HG03196 (cell line): ENCODE data around the gene C17orf107.
"Not testable (repeated sequence)": the region's sequence is repeated elsewhere in the genome, so short reads cannot be mapped to it uniquely, and the experiment has no call there.

ENCODE experiments used
- ATAC-seq: cut with Tn5 transposase; IDR thresholded peaks from one replicate; pipeline ENCODE4 v1.9.1; 2021; ENCODE audit not compliant: unreplicated experiment

The C17orf107 gene

DNA sequence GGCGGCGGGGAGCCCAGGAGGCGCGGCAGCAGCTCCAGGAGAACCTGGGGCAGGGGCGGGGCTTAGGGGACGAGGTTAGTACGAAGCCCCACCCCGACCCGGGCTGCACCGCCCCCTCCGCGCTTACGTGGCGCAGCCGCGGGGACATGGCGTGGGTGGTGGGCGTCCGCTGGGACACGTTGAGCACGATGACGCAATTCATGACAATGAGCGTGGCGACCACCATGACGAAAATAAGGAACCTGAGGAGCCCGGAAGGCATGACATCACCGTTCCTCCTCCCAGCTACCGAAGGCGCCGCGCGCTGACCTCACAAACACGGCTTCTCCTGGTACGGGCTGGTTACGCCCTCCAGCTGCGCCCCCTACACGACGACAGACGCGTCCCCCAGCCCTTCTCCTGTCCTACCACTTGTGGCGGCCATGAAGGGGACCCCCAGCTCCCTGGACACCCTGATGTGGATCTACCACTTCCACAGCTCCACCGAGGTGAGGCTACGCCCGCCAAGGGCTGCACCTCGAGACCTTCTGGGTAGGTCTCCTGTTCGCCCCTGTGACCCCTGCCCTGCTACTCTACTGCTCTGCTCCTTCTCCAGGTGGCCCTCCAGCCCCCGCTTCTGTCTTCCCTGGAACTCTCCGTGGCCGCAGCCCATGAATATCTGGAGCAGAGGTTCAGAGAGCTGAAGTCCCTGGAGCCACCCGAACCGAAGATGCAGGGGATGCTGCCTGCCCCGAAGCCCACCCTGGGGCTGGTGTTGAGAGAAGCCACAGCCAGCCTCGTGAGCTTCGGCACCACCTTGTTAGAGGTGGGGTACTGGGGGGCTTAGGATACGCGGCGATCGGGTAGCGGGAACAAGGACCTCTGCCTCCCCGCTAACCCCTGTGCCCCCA lies at the start of gene C17orf107:
C17orf107 (plus strand) TSS at position 196 of the 890 bp plus-strand sequence; CDS start at position 423, 227 bp downstream.
- no peak for ATAC-seq

DNA sequence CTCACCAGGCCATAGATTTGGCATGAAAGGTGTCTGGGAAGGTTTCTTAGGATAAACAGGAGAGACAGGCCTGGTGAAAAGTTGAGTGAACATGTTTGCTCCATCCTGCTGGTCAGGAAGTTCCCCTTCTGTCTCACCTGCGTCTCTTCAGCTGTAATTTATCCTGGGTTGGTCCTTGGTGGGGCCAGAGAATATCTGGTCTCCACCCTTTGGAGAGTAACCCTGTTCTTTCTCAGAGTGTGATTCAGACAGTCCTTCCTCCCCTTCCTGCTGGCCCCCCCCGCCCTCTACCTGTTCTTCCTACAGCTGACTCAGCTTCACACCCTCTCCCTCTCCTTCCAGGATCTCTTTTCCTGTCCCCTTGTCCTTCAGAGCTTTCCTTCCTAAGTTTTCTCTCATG lies 49.1 kb upstream of the C17orf107 start:
- no peak for ATAC-seq

DNA sequence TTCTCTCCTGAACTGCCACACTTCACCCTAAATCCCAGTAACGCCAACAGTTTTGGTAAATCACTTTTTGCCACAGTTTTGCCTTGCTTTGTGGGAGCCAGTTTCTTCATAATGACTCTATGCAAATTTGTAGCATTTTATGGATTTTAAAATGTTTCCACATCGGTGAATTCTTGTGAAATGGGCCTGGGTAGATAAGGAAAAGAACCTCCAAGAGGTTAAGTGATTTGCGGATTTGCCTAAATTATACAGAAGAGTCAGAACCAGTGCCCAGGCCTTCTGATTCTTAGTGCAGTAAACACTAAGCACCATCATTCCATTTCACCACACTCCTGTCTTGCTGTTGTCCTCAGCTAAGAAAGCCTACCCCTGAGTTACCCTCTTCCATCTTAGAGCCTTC lies 48.3 kb upstream of the C17orf107 start:
- ATAC-seq, result no peak

DNA sequence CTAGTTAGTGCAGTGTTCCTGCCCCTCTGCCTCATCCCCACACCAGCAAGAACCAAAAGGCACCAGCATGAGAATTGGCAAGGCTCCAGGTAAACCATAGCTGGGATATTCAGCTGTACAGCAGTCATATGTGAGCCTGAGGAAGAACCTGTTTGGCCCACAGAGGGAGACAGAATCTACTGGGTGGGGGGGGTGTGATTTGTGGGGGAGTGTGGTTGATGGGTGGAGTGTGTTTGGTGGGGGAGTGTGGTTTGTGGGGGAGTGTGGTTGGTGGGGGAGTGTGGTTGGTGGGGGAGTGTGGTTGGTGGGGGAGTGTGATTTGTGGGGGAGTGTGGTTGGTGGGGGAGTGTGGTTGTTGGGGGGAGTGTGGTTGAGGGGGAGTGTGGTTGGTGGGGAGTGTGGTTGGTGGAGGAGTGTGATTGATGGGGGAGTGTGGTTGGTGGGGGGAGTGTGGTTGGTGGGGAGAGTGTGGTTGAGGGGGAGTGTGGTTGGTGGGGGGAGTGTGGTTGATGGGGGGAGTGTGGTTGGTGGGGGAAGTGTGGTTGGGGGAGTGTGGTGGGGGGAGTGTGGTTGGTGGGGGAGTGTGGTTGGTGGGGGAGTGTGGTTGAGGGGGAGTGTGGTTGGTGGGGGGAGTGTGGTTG lies 46.6 kb upstream of the C17orf107 start:
- no peak for ATAC-seq

DNA sequence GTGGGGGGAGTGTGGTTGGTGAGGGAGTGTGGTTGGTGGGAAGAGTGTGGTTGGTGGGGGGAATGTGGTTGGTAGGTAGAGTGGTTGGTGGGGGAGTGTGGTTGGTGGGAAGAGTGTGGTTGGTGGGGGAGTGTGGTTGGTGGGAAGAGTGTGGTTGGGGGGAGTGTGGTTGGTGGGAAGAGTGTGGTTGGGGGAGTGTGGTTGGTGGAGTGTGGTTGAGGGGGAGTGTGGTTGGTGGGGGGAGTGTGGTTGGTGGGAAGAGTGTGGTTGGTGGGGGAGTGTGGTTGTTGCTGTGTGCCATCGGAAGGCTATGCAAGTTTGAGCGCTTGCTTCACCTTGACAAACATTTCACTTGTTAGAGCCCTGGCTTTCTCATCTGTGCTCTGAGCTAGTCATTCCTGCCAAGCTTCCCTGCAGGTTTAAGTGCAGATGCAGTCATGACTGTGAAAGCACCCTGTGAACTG lies 46.1 kb upstream of the C17orf107 start:
- ATAC-seq, result no peak

DNA sequence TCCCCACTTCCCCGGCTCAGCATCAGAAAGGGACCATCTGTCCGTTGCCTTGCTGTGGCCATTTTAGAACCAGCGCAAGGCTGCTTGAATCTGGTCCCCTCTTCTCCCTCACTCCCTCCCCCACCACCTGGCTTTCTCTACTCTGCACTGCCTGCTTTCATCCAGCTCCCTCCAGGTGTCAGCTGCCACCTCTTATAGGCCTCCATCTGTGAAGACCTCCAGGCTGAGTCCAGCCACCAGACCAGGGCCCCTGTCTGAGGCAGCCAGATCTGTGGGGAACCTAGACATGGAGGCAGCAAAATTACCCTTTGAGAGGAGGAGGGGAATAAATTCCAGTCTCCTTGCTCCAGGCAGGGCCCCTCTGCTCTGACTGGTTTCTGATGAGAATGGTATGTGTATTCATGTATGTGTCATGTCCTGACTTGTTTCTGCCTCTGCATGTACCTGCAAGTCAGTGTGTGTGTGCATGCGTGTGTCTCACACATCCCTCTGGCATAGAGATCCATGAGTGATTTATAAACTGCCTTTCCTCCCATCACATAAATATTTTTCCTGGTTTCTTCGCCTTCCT lies 45.1 kb upstream of the C17orf107 start:
- ATAC-seq, result no peak

DNA sequence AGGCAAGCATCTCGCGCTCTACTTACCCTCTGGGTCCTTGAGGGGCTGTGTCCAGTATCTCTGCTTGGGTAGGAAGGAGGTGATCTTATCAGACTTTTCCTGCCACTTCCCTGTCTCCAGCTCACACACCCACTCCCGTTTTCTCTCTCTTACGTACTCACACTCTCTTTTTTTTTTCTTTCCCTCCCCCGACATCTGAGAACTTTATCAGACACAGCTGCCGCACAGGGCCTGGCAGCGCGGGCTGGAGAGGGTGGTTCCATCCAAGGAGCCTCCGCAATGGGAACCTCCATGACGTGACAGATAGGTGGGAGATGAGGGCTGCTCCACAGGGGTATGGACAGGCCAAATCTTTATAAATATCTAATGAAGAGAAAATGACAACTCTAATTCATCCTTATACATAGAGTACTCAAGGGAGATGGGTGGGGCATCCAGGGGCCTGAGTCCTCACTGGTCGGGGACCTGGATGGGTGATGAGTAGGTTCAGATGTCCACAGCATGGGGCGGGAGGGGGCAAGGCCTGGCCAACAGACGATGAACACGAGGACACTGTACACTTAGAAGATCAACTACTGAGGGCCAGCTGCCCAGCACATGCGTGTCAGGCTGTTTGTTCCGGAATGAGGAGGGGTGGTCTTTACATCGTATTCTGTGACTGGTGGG lies 42.9 kb upstream of the C17orf107 start:
- no peak for ATAC-seq

DNA sequence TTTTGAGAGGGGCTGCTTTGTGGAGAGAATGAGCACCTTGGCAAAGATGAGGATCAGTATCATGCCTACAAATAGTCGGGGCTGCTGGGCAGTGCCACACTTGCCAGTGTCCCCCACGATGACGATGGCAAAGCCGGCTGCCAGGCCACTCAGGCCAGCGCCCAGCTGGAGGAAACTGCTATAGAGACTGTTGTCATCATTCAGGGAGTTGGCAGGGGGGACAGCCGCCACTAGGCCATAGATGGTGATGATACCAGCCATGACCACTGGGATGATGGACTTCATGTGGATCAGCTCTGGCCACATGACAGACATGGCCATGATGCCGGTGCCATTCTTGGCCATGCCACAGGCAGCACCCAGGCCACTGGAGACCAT lies 42.4 kb upstream of the C17orf107 start:
- no peak for ATAC-seq

DNA sequence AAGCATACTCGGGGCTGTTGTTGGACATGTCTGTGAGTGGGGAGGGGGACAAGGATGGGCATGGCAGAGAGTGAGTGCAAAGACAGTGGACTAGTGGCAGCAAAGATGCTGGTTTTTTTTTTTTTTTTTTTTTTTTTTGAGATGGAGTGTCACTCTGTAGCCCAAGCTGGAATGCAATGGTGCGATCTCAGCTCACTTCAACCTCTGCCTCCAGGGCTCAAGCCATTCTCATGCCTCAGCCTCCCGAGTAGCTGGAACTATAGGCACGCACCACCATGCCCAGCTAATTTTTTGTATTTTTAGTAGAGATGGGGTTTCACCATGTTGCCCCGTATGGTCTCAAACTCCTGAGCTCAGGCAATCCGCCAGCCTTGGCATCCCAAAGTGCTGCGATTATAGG lies 42.0 kb upstream of the C17orf107 start:
- not testable (repeated sequence) for ATAC-seq

DNA sequence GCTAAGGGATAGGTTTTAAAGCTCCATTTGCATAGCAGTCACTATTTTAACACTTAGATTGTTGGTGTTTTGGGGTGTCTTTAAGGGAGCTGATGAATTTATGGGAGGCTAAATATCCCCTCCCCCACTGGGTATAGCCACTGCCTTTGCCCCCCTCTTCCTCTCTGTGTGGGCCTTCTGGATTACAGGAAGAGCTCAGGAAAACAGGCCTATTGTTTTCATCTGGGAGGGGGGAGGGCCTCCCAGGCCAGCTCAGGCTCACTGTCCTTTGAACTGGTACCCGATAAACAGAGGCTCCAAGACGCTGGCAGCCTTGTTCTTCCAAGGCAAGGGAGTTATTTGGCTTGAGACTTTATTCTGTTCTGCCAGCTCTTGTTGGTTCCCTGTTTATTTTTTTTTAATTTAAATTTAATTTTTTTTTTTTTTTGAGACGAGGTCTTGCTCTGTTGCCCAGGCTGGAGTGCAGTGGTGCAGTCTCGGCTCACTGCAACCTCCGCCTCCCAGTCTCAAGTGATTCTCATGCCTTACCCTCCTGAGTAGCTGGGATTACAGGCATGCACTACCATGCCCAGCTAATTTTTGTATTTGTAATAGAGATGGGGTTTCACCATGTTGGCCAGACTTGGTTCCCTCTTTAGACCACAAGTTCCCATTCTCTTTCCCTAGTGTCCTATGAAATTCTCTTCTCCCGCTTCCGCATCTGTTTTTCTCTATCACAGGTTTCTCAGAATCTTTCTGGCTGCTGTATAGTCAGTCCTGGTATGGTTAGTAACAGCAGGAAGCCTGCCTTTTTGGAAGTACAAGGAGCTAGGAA lies 41.1 kb upstream of the C17orf107 start:
- ATAC-seq, result no peak

DNA sequence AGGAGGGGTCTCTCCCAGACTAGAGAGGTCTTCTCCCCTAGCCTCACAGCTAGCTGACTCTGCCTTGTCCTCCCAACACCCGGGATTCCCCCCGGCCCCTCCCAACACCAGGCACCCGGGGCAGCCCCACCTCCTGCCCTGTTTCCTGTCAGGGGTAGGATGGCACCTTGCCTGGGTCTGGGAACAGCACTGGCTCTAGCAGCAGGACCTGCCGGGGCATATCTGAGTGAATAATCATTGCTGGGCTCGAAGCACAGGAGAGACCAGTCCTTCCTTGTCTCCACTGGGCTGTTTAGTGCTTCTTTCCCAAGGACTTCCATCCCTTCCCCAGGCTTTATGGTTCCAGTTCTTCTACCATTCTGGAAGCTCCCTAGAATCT lies 40.5 kb upstream of the C17orf107 start:
- no peak for ATAC-seq

DNA sequence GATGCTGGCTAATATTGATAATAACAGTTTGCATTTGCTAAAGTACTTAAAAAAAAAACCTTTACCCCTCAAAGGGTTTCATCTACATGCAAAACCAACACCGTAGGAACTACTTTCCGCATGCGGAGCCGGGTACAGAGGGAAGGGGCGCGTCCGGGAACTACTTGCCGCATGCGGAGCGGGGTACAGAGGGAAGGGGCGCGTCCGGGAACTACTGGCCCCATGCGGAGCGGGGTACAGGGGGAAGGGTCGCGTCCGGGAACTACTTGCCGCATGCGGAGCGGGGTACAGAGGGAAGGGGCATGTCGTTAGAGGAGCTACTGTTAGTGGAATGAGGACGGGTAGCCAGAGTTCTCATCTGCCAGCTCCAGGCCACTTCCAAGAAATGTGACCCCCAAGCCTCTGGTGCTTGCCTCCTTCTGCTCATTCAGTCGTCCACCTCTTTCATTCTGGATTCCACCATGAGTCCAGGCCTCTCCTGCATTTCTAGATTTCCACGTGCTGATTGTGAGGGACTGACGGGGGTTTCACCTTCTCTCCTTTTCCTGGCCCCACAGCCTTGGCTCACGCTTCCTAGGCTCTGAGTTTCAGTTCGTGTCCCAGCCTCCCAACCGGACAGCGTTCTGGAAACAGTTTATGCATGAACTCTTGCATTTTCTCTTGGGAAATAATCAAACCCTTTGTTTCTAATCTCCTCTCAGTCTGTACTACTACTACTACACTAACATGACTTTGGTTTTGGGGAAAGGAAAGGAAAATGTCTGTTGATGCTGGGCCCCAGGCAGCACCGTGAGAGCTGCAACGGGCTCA lies 39.3 kb upstream of the C17orf107 start:
- ATAC-seq, result no peak

DNA sequence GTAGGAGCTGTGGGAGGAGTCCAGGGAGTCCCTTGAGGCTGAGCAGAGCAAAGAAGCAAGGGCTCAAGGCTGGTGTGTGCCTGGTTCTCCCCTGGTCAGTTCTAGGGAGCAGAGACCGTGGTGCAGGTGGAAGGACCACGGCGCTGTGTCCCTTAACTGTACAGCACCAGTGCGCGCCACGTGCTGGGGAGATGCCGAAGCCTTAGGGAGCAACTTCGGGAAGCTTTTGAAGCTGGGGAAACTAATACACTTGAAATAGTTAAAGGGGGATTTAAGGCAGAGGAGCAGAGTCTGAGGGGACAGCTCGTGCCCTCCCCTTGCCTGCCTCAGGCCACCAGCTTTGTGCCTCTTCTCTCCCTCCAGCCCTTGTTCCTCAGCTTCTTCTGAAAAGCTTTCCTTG lies 38.7 kb upstream of the C17orf107 start:
- ATAC-seq, result no peak

DNA sequence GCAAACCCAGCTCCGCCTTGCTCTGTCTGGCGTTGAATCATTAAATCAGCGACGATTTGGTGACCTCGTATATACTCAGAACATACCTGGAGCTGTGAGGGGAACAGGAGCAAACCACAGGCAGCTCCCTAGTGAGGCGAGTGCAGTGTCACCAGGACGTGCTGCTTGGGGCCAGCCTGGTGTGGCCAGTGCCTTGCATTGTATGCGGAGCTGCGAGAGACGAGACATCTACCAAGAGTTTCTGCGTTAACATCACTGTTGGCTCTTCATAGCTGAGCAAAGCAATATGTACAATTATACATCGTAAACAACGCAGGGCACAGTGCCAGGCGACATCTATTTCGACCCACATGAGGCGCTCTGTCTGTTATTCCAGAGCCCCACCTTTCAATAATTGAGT lies 38.3 kb upstream of the C17orf107 start:
- no peak for ATAC-seq

DNA sequence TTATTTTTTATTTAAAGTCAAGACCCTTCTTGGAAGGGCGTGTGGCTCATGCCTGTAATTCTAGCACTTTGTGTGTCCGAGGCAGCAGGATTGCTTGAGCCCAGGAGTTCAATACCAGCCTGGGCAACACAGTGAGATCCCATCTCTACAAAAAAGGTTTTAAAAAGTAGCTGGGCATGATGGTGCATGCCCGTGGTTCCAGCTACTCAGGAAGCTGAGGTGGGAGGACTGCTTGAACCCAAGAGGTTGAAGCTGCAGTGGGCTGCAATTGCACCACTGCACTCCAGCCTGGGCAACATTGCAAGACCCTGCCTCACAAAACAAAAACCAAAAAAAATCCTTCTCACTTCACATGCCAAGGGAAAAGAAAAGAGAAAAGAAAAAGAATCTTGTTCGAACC lies 36.6 kb upstream of the C17orf107 start:
- ATAC-seq, result no peak

DNA sequence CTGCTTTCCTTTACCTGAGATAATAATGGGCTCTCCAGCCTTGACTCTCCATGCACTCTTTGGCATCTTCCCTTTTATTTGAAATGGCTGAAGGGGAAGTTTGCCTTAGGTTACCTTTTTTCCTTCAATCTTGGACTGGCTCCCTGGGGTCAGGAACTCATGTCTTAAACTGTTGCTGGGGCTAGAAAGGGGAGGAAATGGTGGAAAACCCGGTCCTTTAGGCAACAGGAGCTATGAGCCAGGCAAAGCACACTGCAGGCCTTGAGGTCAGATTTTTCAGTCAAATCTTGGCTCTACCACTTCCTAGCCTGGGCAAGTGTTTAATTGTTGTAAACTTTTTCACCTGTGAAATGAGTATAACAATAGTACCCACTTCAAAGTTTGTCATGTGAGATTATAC lies 36.0 kb upstream of the C17orf107 start:
- no peak for ATAC-seq

DNA sequence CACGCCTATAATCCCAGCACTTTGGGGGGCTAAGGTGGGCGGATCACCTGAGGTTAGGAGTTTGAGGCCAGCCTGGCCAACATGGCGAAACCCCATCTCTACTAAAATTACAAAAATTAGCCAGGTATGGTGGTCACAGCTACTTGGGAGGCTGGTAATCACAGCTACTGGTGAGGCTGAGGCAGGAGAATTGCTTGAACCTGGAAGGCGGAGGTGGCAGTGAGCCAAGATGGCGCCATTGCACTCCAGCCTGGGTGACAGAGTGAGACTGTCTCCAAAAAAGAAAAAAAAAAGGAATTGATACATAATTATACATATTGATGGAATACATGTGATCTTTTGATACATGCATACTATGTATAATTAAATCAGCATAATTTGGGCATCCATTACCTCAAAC lies 31.8 kb upstream of the C17orf107 start:
- ATAC-seq, result not testable (repeated sequence)

DNA sequence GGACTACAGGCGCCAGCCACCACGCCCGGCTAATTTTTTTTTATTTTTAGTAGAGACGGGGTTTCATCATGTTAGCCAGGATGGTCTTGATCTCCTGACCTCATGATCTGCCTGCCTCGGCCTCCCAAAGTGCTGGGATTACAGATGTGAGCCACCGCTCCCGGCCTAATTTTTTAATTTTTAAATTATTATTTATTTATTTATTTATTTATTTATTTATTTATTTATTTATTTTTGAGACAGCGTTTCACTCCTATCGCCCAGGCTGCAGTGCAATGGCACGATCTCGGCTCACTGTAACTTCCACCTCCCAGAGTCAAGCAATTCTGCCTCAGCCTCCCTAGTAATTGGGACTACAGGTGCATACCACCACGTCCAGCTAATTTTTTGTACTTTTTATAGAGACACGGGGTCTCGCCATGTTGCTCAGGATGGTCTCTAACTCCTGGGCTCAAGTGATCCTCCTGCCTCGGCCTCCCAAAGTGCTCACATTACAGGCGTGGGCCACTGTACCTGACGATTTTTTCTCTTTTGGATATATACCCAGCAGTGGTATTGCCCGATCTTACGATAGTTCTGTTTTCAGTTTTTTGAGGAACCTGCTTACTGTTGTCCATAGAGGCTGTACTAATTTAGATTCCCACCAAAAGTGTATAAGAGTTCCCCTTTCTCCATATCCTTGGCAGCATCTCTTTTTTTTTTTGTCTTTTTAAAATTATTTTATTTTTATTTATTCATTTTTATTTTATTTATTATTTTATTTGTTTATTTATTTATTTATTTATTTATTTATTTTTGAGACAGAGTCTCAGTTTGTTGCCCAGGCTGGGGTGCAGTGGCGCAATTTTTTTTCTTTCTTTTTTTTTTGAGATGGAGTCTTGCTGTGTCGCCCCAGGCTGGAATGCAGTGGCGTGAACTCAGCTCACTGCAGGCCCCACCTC lies 30.0 kb upstream of the C17orf107 start:
- not testable (repeated sequence) for ATAC-seq

DNA sequence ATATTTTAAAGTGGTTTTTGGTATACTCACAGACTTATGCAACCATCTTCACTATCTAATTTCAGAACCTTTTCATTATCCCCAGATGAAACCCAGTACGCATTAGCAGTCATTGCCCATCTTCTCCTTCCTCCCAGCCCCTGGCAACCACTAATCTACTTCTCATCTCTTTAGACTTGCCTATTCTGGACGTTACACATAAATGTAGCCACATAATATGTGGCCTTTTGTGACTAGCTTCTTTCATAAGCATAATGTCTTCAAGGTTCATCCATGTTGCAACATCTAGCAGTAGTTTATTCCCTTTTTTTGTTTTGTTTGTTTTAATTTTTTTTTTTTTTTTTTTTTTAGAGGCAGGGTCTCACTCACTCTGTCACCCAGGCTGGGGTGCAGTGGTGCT lies 28.5 kb upstream of the C17orf107 start:
- no peak for ATAC-seq
